Measurements from ENCODE around the gene TSEN34.

- no peak for TF ChIP-seq CTCF (tag by site-specific recombination; IDR thresholded peaks at IDR 0.05)
- no peak for TF ChIP-seq GLIS1 (tag by site-specific recombination; IDR thresholded peaks at IDR 0.05)
- TF ChIP-seq ZNF280D (tag by site-specific recombination; IDR thresholded peaks at IDR 0.05) = no peak
- no peak for TF ChIP-seq ZNF121 (tag by site-specific recombination; IDR thresholded peaks at IDR 0.05)
Measured at GRCh38 chr19:54179262-54179852, 11.8 kb upstream of the TSEN34 start.

Measured in HEK293 (cell line).